Measurements from ENCODE around the gene PPP2R5A. TPM values are rescaled to one million over a fixed set of nuclear protein-coding genes. Genes with fewer than 3 reads are reported as not detected.

The PPP2R5A gene
- total RNA-seq, 4 donors from 2014 or later: 62.7 to 81.5 (median 70.1) TPM

GRCh38 chr1:212401838-212402582, 116.8 kb downstream of the PPP2R5A start:
- no peak overlapping the region for H3K27ac ChIP-seq
- H3K9me3 ChIP-seq: no peaks in the 10 kb centered on the region
- TF ChIP-seq POLR2A (IDR thresholded peaks at IDR 0.05) (no peak), CTCF (IDR thresholded peaks at IDR 0.05) (no peak)
- intact Hi-C loops (cut with DNase I): no loop called here
- no peak overlapping the region for H3K4me3 ChIP-seq (replicated peaks in 1 of 3)
- no peaks in the 10 kb centered on the region for H3K4me1 ChIP-seq
- no peaks in the 10 kb centered on the region for H3K27me3 ChIP-seq
- DNase-seq: no peak
- 90 to 91% methylated on average over 7 of the region's 7 CpGs for WGBS, 2 donors
- no peaks in the 10 kb centered on the region for H3K36me3 ChIP-seq

DNA sequence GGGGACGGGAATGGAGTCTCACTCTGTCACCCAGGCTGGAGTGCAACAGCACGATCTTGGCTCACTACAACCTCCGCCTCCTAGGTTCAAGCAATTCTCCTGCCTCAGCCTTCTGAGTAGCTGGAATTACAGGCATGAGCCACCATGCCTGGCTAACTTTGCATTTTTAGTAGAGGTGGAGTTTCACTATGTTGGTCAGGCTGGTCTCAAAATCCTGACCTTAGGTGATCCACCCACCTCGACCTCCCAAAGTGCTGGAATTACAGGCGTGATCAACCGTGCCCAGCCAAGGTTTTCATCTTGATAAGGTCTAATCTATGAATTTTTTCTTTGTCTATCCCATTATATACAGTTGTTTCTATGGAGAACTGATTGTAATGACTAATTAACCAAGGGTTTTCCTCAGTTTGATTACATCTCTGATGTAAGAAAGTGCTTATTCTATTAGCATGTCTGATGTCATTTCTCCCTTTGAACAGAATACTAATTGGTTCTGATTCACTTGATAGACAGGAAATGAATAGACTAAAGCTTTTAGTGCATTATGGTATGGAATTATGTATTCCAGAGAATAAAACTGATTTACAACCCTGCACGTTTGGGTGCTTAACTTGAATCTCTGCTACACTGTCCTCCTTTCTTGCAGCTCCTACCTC, 117.6 kb downstream of the PPP2R5A start:
- Histone ChIP-seq H3K27ac (no peak overlapping the region), H3K27me3 (no peaks in the 10 kb centered on the region), H3K4me1 (no peaks in the 10 kb centered on the region), H3K9me3 (no peaks in the 10 kb centered on the region), H3K4me3 (replicated peaks in 1 of 3) (no peak overlapping the region), H3K36me3 (no peaks in the 10 kb centered on the region)
- no peak for TF ChIP-seq POLR2A (IDR thresholded peaks at IDR 0.05)
- no peak for TF ChIP-seq CTCF (IDR thresholded peaks at IDR 0.05)
- WGBS, 2 donors: 93 to 96% methylated on average over 7 of the region's 7 CpGs
- DNase-seq: no peak
- intact Hi-C loops (cut with DNase I): no loop called here

- H3K9me3 ChIP-seq: no peaks in the 10 kb centered on the region
These were observed 125.1 kb downstream of the PPP2R5A start for GRCh38 chr1:212410231-212410820.

More at GRCh38 chr1:212410231-212410820, 125.1 kb downstream of the PPP2R5A start:
- no peaks in the 10 kb centered on the region for H3K36me3 ChIP-seq
- WGBS, 2 donors: 92 to 97% methylated on average over 8 of the region's 8 CpGs
- intact Hi-C loops (cut with DNase I): no loop called here
- peaks cover 0 to 6% of the 10 kb centered on the region in 2 donors for H3K4me1 ChIP-seq
- no peak for DNase-seq
- H3K27me3 ChIP-seq: no peaks in the 10 kb centered on the region
- H3K4me3 ChIP-seq (replicated peaks in 1 of 3): no peak overlapping the region
- no peak for TF ChIP-seq POLR2A (IDR thresholded peaks at IDR 0.05)
- no peak for TF ChIP-seq CTCF (IDR thresholded peaks at IDR 0.05)
- no peak overlapping the region for H3K27ac ChIP-seq

Small RNA genes lying within 50 kb of the gene (small RNA-seq; reads per million reads assigned to genes)
- not detected for gene SNORA16B

Other genes with a start within 250 kb of the PPP2R5A start
- 10 to 100 TPM; 14.8 to 22.6 (median 19.5) TPM for gene INTS7, start 249.9 kb upstream of the PPP2R5A start, total RNA-seq
- 1 to 10 TPM; 1.2 to 3.9 (median 2.1) TPM for gene DTL, start 249.7 kb upstream of the PPP2R5A start, total RNA-seq
- 1 to 10 TPM; 2.9 to 5.5 (median 4.9) TPM for gene PACC1, start 129.5 kb downstream of the PPP2R5A start, total RNA-seq
- gene NENF, start 147.5 kb downstream of the PPP2R5A start, total RNA-seq: 100 to 1,000 TPM in 3 of 4 donors, 10 to 100 TPM in 1; 42.4 to 181 (median 122) TPM